HG03103 (cell line): ENCODE data around the gene RHOH.
"Not testable (repeated sequence)": the region's sequence is repeated elsewhere in the genome, so short reads cannot be mapped to it uniquely, and the experiment has no call there.

Experiments
- ATAC-seq: cut with Tn5 transposase; IDR thresholded peaks from one replicate; pipeline ENCODE4 v1.9.1; 2021; ENCODE audit warnings: low read depth; ENCODE audit not compliant: unreplicated experiment

The RHOH gene

DNA sequence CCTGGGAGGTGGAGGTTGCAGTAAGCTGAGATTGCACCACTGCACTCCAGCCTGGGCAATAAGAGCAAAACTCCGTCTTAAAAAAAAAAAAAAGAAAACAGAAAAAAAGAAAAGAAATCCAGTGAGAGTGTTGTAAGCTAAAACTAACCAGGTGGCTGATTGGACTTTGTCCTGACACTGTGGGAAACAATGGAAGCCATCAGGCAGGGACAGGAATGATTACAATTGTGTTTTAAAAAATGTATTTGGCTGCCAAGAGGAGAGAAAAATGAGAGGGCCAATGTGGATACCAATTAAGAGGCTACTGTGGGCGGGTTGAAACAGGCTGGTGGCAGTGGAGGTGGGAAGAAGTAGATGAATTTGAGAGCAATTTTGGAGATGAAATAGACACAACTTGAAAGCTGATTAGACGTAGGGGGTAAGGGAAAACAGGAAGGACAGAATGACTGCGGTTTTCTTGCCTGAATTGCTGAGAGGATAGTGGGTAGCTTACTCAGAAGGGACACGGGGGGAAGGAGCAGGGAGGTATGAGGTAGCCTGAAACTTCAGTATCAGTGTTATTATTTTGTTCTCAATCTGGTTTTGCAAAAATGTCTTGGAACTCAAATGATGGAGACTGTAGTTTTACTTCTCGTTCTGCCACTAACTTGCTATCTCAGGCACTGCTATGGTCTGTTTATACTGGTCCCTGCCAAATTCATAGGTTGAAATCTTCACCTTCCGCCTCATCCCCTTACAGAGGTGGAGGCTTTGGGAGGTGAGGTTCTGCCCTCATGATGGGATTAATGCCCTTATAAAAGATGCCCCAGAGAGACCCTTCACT, 92.7 kb downstream of the RHOH start:
- peak; percentile 57 for ATAC-seq

DNA sequence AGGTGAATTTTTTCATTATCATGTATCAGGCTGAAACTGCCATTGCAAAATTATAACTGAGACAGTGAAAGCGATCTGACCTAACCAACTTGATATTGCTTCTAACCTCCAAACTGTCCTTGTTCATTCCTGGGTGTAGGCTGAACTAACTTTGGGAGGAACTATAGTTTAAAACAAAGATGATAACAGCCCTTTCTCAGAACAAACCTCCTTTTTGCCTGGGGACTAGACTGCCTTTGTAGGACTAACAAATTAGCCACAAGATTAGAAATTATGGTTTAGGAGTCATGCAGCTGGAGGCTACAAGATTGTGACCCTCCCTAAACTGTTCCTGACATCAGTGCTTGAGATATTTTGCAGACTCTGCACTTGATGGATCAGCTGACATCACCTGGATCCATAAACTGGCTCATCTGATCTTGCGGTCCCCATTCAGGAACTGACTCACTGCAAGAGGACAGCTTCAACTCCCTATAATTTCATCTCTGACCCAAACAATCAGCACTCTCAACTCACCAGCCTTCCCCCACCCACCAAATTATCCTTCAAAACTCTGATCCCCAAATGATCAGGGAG, 93.9 kb downstream of the RHOH start:
- ATAC-seq: not testable (repeated sequence)

DNA sequence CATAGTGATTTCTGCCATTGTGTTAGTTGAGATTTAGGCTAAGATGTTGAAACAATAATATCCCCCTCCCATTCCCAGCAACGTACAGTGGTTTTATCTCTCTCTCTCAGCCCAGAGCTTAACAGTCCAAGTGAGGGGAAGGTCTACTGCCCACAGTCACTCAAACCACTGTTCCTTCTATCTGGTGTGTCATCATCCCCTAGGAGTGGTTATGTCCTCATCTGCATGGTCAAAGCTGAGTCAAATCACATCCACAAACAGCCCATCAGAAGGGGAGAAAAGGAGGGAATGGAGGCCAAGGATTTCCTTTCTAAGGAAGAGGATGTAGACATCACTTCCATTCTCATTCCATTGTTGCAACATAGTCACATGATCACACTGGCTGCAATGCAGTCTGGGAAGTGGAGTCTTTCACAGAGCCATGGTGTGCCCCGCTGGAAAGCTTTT, 95.5 kb downstream of the RHOH start:
- ATAC-seq: no peak

DNA sequence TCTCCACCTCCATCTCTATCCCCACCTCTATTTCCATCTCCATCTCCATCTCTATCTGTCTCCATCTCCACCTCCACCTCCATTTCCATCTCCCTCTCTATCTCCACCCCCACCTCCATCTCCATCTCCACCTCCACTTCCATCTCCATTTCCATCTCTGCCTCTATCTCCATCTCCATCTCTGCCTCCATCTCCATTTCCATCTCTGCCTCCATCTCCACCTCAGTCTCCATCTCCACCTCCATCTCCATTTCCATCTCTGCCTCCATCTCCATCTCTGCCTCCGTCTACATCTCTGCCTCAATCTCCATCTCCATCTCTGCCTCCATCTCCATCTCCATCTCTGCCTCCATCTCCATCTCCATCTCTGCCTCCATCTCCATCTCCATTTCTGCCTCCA, 97.5 kb downstream of the RHOH start:
- no peak for ATAC-seq

DNA sequence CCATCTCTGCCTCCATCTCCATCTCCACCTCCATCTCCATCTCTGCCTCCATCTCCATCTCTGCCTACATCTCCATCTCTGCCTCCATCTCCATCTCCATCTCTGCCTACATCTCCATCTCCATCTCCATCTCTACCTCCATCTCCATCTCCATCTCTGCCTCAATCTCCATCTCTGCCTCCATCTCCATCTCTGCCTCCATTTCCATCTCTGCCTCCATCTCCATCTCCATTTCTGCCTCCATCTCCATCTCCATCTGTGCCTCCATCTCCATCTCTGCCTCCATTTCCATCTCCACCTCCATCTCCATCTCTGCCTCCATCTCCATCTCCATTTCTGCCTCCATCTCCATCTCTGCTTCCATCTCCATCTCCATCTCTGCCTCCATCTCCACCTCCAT, 98.2 kb downstream of the RHOH start:
- ATAC-seq: not testable (repeated sequence)

GRCh38 chr4:40295572-40295971, 98.7 kb downstream of the RHOH start:
- ATAC-seq: no peak
